A673 (cell line): ENCODE data around the gene RIPK3. TPM values are rescaled to one million over a fixed set of nuclear protein-coding genes. Genes with fewer than 3 reads are reported as not detected.

Experiments
- BruUV-seq: library from RNA; stranded (reverse); fragments of 400-500 nt; replicated peaks from 2 replicates; lab custom pipeline; 2021; lab: Mats Ljungman, UMichigan
- CTCF ChIA-PET: fragments of 300-600 bp; sonication (Branson Sonifier 250); formaldehyde crosslinking; loops from one replicate; lab custom pipeline; 2022; ENCODE audit warnings: antibody characterized with exemption; lab: Charles Lee
- POLR2A ChIA-PET: fragments of 300-600 bp; sonication (Branson Sonifier 250); formaldehyde crosslinking; loops from one replicate; lab custom pipeline; 2022; ENCODE audit warnings: antibody characterized with exemption; ENCODE audit not compliant: low non-redundant PET; lab: Charles Lee
- DNase-seq: peaks from one replicate; pipeline ENCODE4 v3.0.0-alpha.2; 2015; ENCODE audit warnings: low spot score
- H3K27ac ChIP-seq: fragments of 200-600 bp; sonication (generic); 2 replicates; pipeline ENCODE4 v1.5.1; 2016; ENCODE audit warnings: mixed run types, low read depth, mild to moderate bottlenecking, mixed read lengths, antibody characterized with exemption, low read length; ENCODE audit not compliant: poor library complexity, severe bottlenecking
- H3K27me3 ChIP-seq: fragments of 200-600 bp; sonication (generic); replicated peaks from 2 replicates; pipeline ENCODE4 v1.6.1; 2017; ENCODE audit warnings: mixed run types, low read depth, mild to moderate bottlenecking, mixed read lengths, antibody characterized with exemption, low read length; ENCODE audit not compliant: insufficient read depth, poor library complexity
- H3K36me3 ChIP-seq: fragments of 200-600 bp; sonication (generic); 2 replicates; pipeline ENCODE4 v1.6.1; 2016; ENCODE audit warnings: mixed run types, mild to moderate bottlenecking, mixed read lengths, antibody characterized with exemption, low read length; ENCODE audit not compliant: insufficient read depth, poor library complexity, severe bottlenecking
- H3K4me1 ChIP-seq: fragments of 200-600 bp; sonication (generic); 2 replicates; pipeline ENCODE4 v1.6.1; 2017; ENCODE audit warnings: mixed run types, mild to moderate bottlenecking, mixed read lengths, antibody characterized with exemption, low read length; ENCODE audit not compliant: insufficient read depth, poor library complexity, severe bottlenecking
- H3K4me3 ChIP-seq: fragments of 200-600 bp; sonication (generic); 2 replicates; pipeline ENCODE4 v1.5.1; 2016; ENCODE audit warnings: low read depth, mixed run types, mild to moderate bottlenecking, mixed read lengths, low read length; ENCODE audit not compliant: poor library complexity, severe bottlenecking
- H3K9me3 ChIP-seq: fragments of 200-600 bp; sonication (generic); 2 replicates; pipeline ENCODE4 v1.6.1; 2016; ENCODE audit warnings: mixed run types, low read depth, mild to moderate bottlenecking, mixed read lengths, antibody characterized with exemption, low read length; ENCODE audit not compliant: poor library complexity, severe bottlenecking
- CTCF ChIP-seq: fragments of 300-800, 200-600 bp; sonication (generic); conservative IDR thresholded peaks from 2 replicates; pipeline ENCODE4 v1.5.1; 2017; ENCODE audit warnings: low read depth, mild to moderate bottlenecking, antibody characterized with exemption, low read length, moderate library complexity, mixed read lengths
- EZH2 ChIP-seq: fragments of 200-600 bp; sonication (generic); IDR thresholded peaks from 2 replicates; pipeline ENCODE4 v1.6.1; 2017; ENCODE audit warnings: borderline replicate concordance, low read depth, mild to moderate bottlenecking, mixed read lengths, antibody characterized with exemption, low read length; ENCODE audit not compliant: poor library complexity, severe bottlenecking
- intact Hi-C: fragments of 100-400 bp; cut with micrococcal nuclease; formaldehyde crosslinking; loops from one replicate; pipeline ENCODE4 v1.10.0; 2022; ENCODE audit not compliant: unreplicated experiment
- total RNA-seq: library from RNA; stranded (reverse); gene quantifications from 2 replicates; pipeline ENCODE4 v1.2.3, GENCODE V29; 2021

Gene RIPK3
- total RNA-seq, 1 experiment from 2014 or later: not detected

DNA sequence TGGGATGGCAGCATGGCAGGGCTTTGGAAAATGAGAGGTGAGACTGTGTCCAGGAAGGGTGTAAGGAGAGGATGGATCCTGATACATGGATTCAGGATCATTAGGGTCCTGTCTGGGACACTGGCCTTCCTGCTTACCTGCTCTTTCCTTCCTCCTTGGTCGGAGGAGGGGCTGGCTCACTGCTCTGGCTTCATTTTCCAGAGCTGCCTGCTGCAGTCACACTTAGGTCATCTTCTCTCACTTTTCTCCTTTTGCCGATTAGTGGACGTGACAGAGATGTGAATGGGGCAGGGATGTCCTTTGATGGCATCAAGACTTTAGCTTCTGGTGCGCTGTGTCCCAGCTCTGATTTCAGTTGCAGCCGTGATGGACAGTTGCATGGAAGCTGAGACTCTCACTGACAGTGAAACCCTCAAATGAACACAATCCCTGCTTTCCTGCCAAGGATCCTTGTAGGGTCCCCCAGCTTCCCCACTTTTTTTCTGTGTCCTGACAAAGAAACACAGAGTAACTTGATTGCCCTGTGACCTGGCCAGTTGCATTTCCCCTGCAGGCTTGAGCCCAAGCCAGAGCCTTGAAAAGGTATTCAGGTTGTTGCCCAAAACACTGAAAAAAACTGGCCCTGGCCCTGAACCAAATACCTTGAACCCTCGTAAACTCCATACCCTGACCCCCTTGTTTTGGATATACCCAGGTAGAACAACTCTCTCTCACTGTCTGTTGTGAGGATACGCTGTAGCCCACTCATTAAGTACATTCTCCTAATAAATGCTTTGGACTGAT, 31.3 kb downstream of the RIPK3 start:
- DNase-seq: no peak
- TF ChIP-seq CTCF (no peak; the same call in 1 of the 2 replicates), EZH2 (no peak)
- ChIA-PET CTCF (interaction anchor here (0.5 to 3.3 kb wide), 12 partner anchors 9 to 250 kb away, joined by 3 to 21 read pairs (median 4); partner anchors contain the start of genes DHRS1, KHNYN, MDP1 and NOP9), POLR2A (interaction anchor here (0.6 to 1.6 kb wide), 2 partner anchors 9 to 18 kb away, joined by 4 to 14 read pairs; partner anchors contain the start of genes DHRS1 and NOP9)
- intact Hi-C loops: no loop called here
- H3K4me3 ChIP-seq: no peak overlapping the region
- peaks cover 13% of the 10 kb centered on the region for H3K4me1 ChIP-seq
- no peak overlapping the region for H3K27ac ChIP-seq
- H3K9me3 ChIP-seq: no peaks in the 10 kb centered on the region
- H3K36me3 ChIP-seq: peaks cover 27% of the 10 kb centered on the region
- no TSS peak for BruUV-seq
- no peaks in the 10 kb centered on the region for H3K27me3 ChIP-seq

GRCh38 chr14:24307575-24308341, 32.0 kb downstream of the RIPK3 start, which contains the start of gene CIDEB:
Gene CIDEB (minus strand): TSS chr14:24307977. CDS start chr14:24307858, 119 bp downstream.
- no peak within 1 kb of the TSS for H3K4me3 ChIP-seq
- no peaks in the 10 kb centered on the region for H3K9me3 ChIP-seq
- TF ChIP-seq CTCF (peak; percentile 96), EZH2 (no peak)
- peaks cover 13% of the 10 kb centered on the region for H3K4me1 ChIP-seq
- no peak within 1 kb of the TSS for H3K27ac ChIP-seq
- BruUV-seq: no TSS peak
- intact Hi-C loops: no loop called here
- CTCF ChIA-PET: interaction anchor here (0.5 to 3.3 kb wide), 13 partner anchors 8 to 785 kb away, joined by 3 to 21 read pairs (median 4); partner anchors contain the start of genes DHRS1, KHNYN, MDP1 and NOP9
- peaks cover 34% of the 10 kb centered on the region for H3K36me3 ChIP-seq
- DNase-seq: peak; percentile 69
- H3K27me3 ChIP-seq: no peaks in the 10 kb centered on the region
- POLR2A ChIA-PET: no interaction called here

GRCh38 chr14:24307156-24307574, 32.6 kb downstream of the RIPK3 start:
- TF ChIP-seq EZH2 (no peak), CTCF (no peak)
- POLR2A ChIA-PET: no interaction called here

More at GRCh38 chr14:24307156-24307574, 32.6 kb downstream of the RIPK3 start:
- CTCF ChIA-PET: interaction anchor here (0.7 to 3.3 kb wide), 5 partner anchors 10 to 786 kb away, joined by 4 to 21 read pairs (median 10); partner anchors contain the start of gene TINF2
- no peak for DNase-seq
- H3K9me3 ChIP-seq: no peaks in the 10 kb centered on the region
- H3K36me3 ChIP-seq: peaks cover 40% of the 10 kb centered on the region
- H3K27me3 ChIP-seq: no peaks in the 10 kb centered on the region
- H3K4me1 ChIP-seq: peaks cover 13% of the 10 kb centered on the region
- no peak overlapping the region for H3K4me3 ChIP-seq
- intact Hi-C loops: no loop called here
- BruUV-seq: no TSS peak
- H3K27ac ChIP-seq: no peak overlapping the region
